Measurements from ENCODE around the gene MASP1. TPM values are rescaled to one million over a fixed set of nuclear protein-coding genes. Genes with fewer than 3 reads are reported as not detected.

MASP1 gene
- total and polyA plus RNA-seq, 8 donors: 0.42 to 8.0 (median 6.2) TPM

GRCh38 chr3:187276397-187277128 is 15.0 kb downstream of the MASP1 start:
- no peak for DNase-seq
- Histone ChIP-seq H3K27me3 (no peaks in the 10 kb centered on the region), H3K4me1 (no peaks in the 10 kb centered on the region), H3K36me3 (no peaks in the 10 kb centered on the region), H3K4me3 (no peak overlapping the region), H3K9me3 (no peaks in the 10 kb centered on the region), H3K27ac (no peak overlapping the region)
- ATAC-seq: no peak
- intact Hi-C loops (cut with DNase I): no loop called here
- no peak for TF ChIP-seq CTCF (IDR thresholded peaks at IDR 0.05)

GRCh38 chr3:187274977-187275338 is 16.6 kb downstream of the MASP1 start:
- H3K9me3 ChIP-seq: peaks cover 0 to 3% of the 10 kb centered on the region in 2 donors
- DNase-seq (no peak), ATAC-seq (no peak)
- H3K4me1 ChIP-seq: no peaks in the 10 kb centered on the region
- intact Hi-C loops (cut with DNase I): no loop called here
- H3K27ac ChIP-seq: no peak overlapping the region
- H3K27me3 ChIP-seq: no peaks in the 10 kb centered on the region
- TF ChIP-seq CTCF (IDR thresholded peaks at IDR 0.05): no peak
- no peaks in the 10 kb centered on the region for H3K36me3 ChIP-seq
- no peak overlapping the region for H3K4me3 ChIP-seq

GRCh38 chr3:187274315-187274976 is 17.1 kb downstream of the MASP1 start:
- Histone ChIP-seq H3K27ac (no peak overlapping the region), H3K9me3 (peaks cover 0 to 7% of the 10 kb centered on the region in 2 donors), H3K4me1 (no peaks in the 10 kb centered on the region), H3K27me3 (no peaks in the 10 kb centered on the region), H3K4me3 (no peak overlapping the region), H3K36me3 (no peaks in the 10 kb centered on the region)
- intact Hi-C loops (cut with DNase I): no loop called here
- no peak for TF ChIP-seq CTCF (IDR thresholded peaks at IDR 0.05)
- ATAC-seq (no peak), DNase-seq (no peak)

GRCh38 chr3:187271582-187271981 is 20.0 kb downstream of the MASP1 start:
- Histone ChIP-seq H3K4me1 (no peaks in the 10 kb centered on the region), H3K4me3 (no peak overlapping the region), H3K27me3 (no peaks in the 10 kb centered on the region), H3K36me3 (no peaks in the 10 kb centered on the region), H3K9me3 (peaks cover 0 to 16% of the 10 kb centered on the region in 2 donors), H3K27ac (no peak overlapping the region)
- TF ChIP-seq CTCF (IDR thresholded peaks at IDR 0.05): no peak
- intact Hi-C loops (cut with DNase I): no loop called here
- ATAC-seq (no peak), DNase-seq (no peak)

GRCh38 chr3:187269486-187269885 is 22.1 kb downstream of the MASP1 start:
- no peaks in the 10 kb centered on the region for H3K36me3 ChIP-seq
- H3K27ac ChIP-seq: no peak overlapping the region
- DNase-seq (no peak), ATAC-seq (no peak)
- H3K4me1 ChIP-seq: peaks cover 0 to 6% of the 10 kb centered on the region in 2 donors
- H3K9me3 ChIP-seq: peaks cover 0 to 16% of the 10 kb centered on the region in 2 donors
- intact Hi-C loops (cut with DNase I): no loop called here
- no peak overlapping the region for H3K4me3 ChIP-seq
- no peak for TF ChIP-seq CTCF (IDR thresholded peaks at IDR 0.05)
- no peaks in the 10 kb centered on the region for H3K27me3 ChIP-seq

Measured in left lung (tissue), 10 donors.